ENCODE data around the gene HHIPL1.

The HHIPL1 gene

DNA sequence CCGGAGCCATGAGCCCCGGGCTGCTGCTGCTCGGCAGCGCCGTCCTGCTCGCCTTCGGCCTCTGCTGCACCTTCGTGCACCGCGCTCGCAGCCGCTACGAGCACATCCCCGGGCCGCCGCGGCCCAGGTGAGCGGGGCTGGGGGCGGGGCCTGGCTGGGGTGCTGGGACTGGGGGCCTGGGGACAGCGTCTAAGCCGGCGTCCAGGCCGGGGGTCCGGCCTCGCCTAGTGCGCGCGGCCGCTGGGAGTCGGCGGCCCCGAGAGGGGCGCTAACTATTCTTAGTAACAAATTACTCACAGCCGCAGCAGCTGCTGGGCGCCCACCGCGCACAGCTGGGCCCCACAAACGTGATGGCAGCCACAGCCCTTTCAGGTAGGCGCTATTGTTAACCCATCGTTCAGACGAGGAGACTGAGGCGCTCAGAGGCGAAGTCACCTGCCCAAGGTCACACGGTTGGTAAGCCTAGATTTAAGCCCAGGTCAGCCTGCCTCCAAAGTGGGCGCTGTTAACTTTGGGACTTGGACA lies 39.5 kb downstream of the HHIPL1 start:
- Mint-ChIP-seq H3K27ac (no peak overlapping the region), H3K4me3 (no peak overlapping the region), H3K36me3 (ENCODE audit: low read depth) (no peaks in the 10 kb centered on the region), H3K27me3 (ENCODE audit: low read depth) (peaks cover 40% of the 10 kb centered on the region), H3K4me1 (ENCODE audit: low read depth) (peaks cover 2% of the 10 kb centered on the region), H3K9me3 (no peaks in the 10 kb centered on the region)
- DNase-seq (ENCODE audit: low spot score): no peak

DNA sequence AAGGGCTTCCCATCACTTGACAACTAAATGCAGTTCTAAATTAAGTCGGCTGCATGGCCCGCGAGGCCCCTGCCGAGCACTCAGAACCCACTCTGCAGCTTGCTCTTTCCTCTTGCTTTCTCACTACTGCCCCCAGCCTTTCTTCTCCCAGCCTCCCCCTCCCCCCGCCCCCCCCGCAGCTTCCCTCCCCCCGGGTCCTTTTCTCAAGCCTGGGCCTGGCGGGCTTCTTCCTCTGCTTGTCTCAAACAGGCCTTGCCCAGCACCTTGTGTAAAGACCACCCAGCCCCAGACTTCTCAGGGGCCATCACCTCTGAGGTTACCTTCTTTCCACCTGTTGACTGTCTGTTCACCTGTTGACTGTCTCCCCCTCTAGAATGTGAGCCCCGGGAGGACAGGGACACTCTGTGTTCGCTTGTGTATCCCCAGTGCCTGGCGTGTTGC lies 40.2 kb downstream of the HHIPL1 start:
- H3K9me3 Mint-ChIP-seq: no peaks in the 10 kb centered on the region

GRCh38 chr14:99685596-99685995 lies 40.7 kb downstream of the HHIPL1 start:
- Mint-ChIP-seq H3K4me3 (peak overlapping the region; percentile 54), H3K9me3 (no peaks in the 10 kb centered on the region), H3K27ac (no peak overlapping the region), H3K4me1 (ENCODE audit: low read depth) (peaks cover 2% of the 10 kb centered on the region), H3K36me3 (ENCODE audit: low read depth) (no peaks in the 10 kb centered on the region), H3K27me3 (ENCODE audit: low read depth) (peaks cover 50% of the 10 kb centered on the region)
- no peak for DNase-seq (ENCODE audit: low spot score)

More for the DNA sequence above, 40.2 kb downstream of the HHIPL1 start:
- peaks cover 47% of the 10 kb centered on the region for H3K27me3 Mint-ChIP-seq (ENCODE audit: low read depth)
- no peaks in the 10 kb centered on the region for H3K36me3 Mint-ChIP-seq (ENCODE audit: low read depth)
- H3K4me1 Mint-ChIP-seq (ENCODE audit: low read depth): peaks cover 2% of the 10 kb centered on the region
- H3K27ac Mint-ChIP-seq: peak overlapping the region; percentile 27
- peak overlapping the region; percentile 54 for H3K4me3 Mint-ChIP-seq
- no peak for DNase-seq (ENCODE audit: low spot score)

- Mint-ChIP-seq H3K36me3 (ENCODE audit: low read depth) (no peaks in the 10 kb centered on the region), H3K9me3 (no peaks in the 10 kb centered on the region), H3K27me3 (ENCODE audit: low read depth) (peaks cover 50% of the 10 kb centered on the region)
Measured at GRCh38 chr14:99686557-99687283, 41.8 kb downstream of the HHIPL1 start.

GRCh38 chr14:99687284-99688209 lies 42.6 kb downstream of the HHIPL1 start:
- peaks cover 52% of the 10 kb centered on the region for H3K27me3 Mint-ChIP-seq (ENCODE audit: low read depth)
- no peak for DNase-seq (ENCODE audit: low spot score)
- H3K27ac Mint-ChIP-seq: no peak overlapping the region
- no peaks in the 10 kb centered on the region for H3K36me3 Mint-ChIP-seq (ENCODE audit: low read depth)
- H3K4me3 Mint-ChIP-seq: no peak overlapping the region
- H3K9me3 Mint-ChIP-seq: no peaks in the 10 kb centered on the region
- peaks cover 2% of the 10 kb centered on the region for H3K4me1 Mint-ChIP-seq (ENCODE audit: low read depth)

More at GRCh38 chr14:99686557-99687283, 41.8 kb downstream of the HHIPL1 start:
- no peak for DNase-seq (ENCODE audit: low spot score)
- Mint-ChIP-seq H3K4me3 (no peak overlapping the region), H3K4me1 (ENCODE audit: low read depth) (peaks cover 2% of the 10 kb centered on the region), H3K27ac (no peak overlapping the region)

- H3K27me3 Mint-ChIP-seq (ENCODE audit: low read depth): peaks cover 52% of the 10 kb centered on the region
- H3K27ac Mint-ChIP-seq: no peak overlapping the region
- DNase-seq (ENCODE audit: low spot score): no peak
- H3K4me1 Mint-ChIP-seq (ENCODE audit: low read depth): no peaks in the 10 kb centered on the region
- no peak overlapping the region for H3K4me3 Mint-ChIP-seq
- H3K9me3 Mint-ChIP-seq: no peaks in the 10 kb centered on the region
- no peaks in the 10 kb centered on the region for H3K36me3 Mint-ChIP-seq (ENCODE audit: low read depth)
Measured at GRCh38 chr14:99688210-99688581, 43.3 kb downstream of the HHIPL1 start.

DNA sequence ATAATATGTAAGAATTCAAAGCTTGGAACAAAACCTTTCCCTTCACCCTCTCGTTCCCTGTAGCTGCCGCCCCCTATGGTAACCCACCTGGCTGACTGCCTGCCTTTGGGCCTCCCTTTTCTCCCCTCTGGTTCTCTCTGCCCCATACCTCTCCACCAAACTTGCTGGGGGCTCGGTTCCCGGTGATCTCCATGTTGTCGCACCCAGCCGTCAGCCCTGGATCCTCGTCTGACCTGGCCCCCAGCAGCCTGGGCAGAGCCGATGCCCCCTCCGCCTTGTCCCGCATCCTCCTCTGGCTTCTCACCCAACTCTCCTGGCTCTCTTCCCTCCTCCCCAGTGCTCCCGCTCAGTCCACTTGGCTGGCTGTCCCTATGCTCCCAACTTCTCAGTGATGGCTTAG lies 43.7 kb downstream of the HHIPL1 start:
- no peaks in the 10 kb centered on the region for H3K36me3 Mint-ChIP-seq (ENCODE audit: low read depth)
- H3K27ac Mint-ChIP-seq: no peak overlapping the region
- H3K4me1 Mint-ChIP-seq (ENCODE audit: low read depth): no peaks in the 10 kb centered on the region
- peaks cover 52% of the 10 kb centered on the region for H3K27me3 Mint-ChIP-seq (ENCODE audit: low read depth)
- no peak for DNase-seq (ENCODE audit: low spot score)
- no peaks in the 10 kb centered on the region for H3K9me3 Mint-ChIP-seq
- no peak overlapping the region for H3K4me3 Mint-ChIP-seq

DNA sequence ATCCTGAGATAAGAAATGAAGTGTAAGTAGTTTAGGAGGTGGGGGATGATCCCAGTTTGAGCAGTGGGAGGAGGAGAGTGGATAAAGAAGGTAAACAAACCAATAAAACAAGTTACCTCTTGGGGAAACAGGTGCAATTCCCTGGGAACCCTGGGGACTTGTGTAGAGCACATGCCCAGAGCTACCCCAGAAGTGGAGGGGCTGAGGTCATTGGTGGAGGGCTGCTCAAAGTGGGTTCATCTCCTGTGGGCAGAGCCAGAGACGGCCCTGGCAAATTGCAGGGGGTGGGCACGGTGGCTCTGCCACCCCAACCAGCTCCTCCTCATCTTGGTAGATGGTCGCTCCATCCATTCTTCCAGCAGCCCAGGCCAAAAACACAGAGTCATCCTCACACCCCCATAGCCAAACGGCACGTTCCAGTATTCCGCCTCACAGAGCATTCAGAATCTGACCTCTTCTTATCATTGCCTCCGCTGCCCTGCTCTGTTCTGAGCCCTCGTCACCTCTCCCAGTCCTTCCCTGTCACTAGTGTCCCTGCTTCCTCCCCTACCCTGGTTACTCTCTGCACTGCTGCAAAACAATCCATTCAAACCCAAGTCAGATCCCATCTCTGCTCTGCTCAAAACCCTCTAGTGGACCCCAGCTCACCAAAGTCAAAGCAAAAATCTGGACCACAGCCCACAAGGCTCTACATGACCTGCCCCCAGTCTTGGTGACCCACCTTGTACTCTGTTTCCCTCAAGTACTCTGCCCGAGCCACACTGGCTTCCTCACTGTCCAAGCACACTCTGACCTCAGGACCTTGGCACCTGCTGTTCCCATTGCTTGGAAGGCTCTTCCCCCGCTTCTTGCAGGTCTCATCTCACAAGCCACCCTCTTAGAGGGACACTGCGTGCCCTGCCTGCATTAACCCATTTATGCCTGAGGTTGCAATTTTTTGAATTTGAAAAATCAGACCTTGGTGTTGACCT lies 44.6 kb downstream of the HHIPL1 start:
- no peaks in the 10 kb centered on the region for H3K36me3 Mint-ChIP-seq (ENCODE audit: low read depth)
- H3K27me3 Mint-ChIP-seq (ENCODE audit: low read depth): peaks cover 60% of the 10 kb centered on the region
- H3K9me3 Mint-ChIP-seq: no peaks in the 10 kb centered on the region
- H3K4me1 Mint-ChIP-seq (ENCODE audit: low read depth): no peaks in the 10 kb centered on the region
- no peak overlapping the region for H3K27ac Mint-ChIP-seq
- peak; percentile 2 for DNase-seq (ENCODE audit: low spot score)
- H3K4me3 Mint-ChIP-seq: no peak overlapping the region

DNA sequence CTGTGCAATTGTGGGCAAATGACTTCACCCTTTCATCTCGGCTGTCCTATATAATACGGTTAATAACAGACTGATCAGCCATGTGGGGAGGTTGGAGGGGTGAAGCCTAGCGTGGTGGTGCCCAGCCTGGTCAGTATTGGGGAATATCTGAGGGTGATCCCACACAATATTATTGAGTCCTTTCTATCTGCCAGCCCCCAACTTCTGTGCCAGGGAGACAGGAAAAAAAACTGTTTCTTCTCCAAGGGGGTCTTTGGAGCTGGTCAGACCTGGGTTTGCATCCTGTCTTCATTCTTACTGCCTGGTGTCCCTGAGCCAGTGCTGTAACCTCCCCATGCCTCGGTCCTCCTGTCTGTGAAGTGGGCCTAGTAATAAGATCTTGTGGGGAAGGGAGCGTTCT lies 45.7 kb downstream of the HHIPL1 start:
- Mint-ChIP-seq H3K27me3 (ENCODE audit: low read depth) (peaks cover 57% of the 10 kb centered on the region), H3K4me3 (no peak overlapping the region), H3K4me1 (ENCODE audit: low read depth) (no peaks in the 10 kb centered on the region)

DNA sequence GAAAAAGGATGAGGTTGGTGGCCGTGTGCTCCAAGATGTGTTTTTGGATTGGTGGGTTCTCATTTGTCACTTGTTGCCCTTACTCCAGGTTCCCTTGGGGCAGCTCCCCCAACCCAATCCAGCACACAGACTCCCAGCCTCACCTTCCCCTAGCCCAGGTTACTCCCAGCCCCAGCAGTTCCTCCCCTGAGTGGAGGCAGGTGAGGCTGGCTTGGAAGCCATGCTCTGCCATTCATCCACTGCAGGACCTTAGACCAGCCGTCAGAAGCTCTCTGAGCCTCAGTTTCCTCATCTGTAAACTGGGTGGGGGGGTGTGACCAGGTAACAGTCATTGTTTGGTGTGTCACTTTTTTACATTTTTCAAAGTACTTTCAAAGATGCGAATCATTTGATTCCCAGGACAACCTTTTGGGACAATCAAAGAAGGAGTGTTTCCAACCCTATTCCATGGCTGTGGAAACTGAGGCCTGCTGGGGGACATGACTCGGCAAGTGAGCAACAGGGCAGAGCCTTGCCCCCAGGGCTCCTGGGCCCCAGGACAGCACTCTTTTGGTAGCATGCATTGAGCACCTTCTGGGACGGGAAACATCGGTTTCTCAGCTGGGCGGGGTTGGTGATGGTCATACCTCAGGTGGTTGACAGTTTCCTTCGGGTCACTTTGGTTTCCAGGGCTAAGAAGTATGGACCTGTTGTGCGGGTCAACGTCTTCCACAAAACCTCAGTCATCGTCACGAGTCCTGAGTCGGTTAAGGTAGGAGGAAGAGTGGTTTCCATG lies 46.4 kb downstream of the HHIPL1 start:
- Mint-ChIP-seq H3K36me3 (ENCODE audit: low read depth) (no peaks in the 10 kb centered on the region), H3K27ac (no peak overlapping the region), H3K27me3 (ENCODE audit: low read depth) (peaks cover 54% of the 10 kb centered on the region), H3K4me1 (ENCODE audit: low read depth) (no peaks in the 10 kb centered on the region), H3K4me3 (no peak overlapping the region), H3K9me3 (no peaks in the 10 kb centered on the region)
- DNase-seq (ENCODE audit: low spot score): peak; percentile 1

More for the DNA sequence above, 45.7 kb downstream of the HHIPL1 start:
- no peaks in the 10 kb centered on the region for H3K9me3 Mint-ChIP-seq
- DNase-seq (ENCODE audit: low spot score): peak; percentile 2
- H3K36me3 Mint-ChIP-seq (ENCODE audit: low read depth): no peaks in the 10 kb centered on the region
- no peak overlapping the region for H3K27ac Mint-ChIP-seq

DNA sequence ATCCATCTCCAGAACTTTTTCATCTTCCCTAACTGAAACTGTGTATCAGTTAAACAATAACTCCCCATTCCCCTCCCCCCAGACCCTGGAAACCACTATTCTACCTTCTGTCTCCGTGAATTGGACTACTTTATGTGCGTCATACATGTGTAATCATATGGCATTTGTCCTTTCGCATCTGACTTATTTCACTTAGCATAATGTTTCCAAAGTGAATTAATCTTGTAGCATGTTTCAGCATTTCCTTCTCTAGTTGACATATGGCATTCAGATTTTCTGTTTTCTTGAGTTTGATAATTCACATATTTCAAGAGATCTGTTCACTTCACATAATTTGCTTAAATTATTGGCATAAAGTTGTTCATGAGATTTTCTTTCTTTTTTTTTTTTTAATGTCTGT lies 49.0 kb downstream of the HHIPL1 start:
- H3K4me3 Mint-ChIP-seq: no peak overlapping the region
- H3K27me3 Mint-ChIP-seq (ENCODE audit: low read depth): peaks cover 36% of the 10 kb centered on the region
- no peak overlapping the region for H3K27ac Mint-ChIP-seq
- H3K9me3 Mint-ChIP-seq: no peaks in the 10 kb centered on the region
- H3K36me3 Mint-ChIP-seq (ENCODE audit: low read depth): no peaks in the 10 kb centered on the region
- DNase-seq (ENCODE audit: low spot score): no peak
- H3K4me1 Mint-ChIP-seq (ENCODE audit: low read depth): no peaks in the 10 kb centered on the region

DNA sequence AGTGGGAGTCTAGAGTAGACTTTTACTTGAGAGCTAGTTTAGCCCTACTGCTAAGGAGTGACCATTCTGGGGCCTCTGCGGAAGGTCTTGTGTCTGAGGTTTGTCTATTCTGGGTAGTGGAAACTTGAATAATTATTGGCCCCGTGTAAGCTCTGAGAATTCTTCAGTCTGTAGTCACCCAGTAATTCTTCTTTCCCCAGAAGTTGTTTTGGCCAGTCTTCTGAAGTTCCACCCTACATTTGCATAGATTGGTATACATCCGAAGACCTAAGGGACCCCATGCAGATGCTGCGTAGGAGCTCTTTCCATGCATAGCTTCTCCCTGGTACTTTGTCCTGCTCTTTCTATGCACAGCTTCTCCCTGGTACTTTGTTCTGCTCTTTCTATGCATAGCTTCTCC lies 52.0 kb downstream of the HHIPL1 start:
- Mint-ChIP-seq H3K27ac (no peak overlapping the region), H3K36me3 (ENCODE audit: low read depth) (no peaks in the 10 kb centered on the region), H3K4me3 (no peak overlapping the region), H3K27me3 (ENCODE audit: low read depth) (peaks cover 24% of the 10 kb centered on the region), H3K9me3 (no peaks in the 10 kb centered on the region), H3K4me1 (ENCODE audit: low read depth) (peaks cover 4% of the 10 kb centered on the region)
- no peak for DNase-seq (ENCODE audit: low spot score)

GRCh38 chr14:99698236-99698635 lies 53.3 kb downstream of the HHIPL1 start:
- Mint-ChIP-seq H3K27me3 (ENCODE audit: low read depth) (peaks cover 22% of the 10 kb centered on the region), H3K27ac (no peak overlapping the region), H3K4me1 (ENCODE audit: low read depth) (peaks cover 4% of the 10 kb centered on the region), H3K36me3 (ENCODE audit: low read depth) (no peaks in the 10 kb centered on the region), H3K9me3 (peaks cover 6% of the 10 kb centered on the region), H3K4me3 (no peak overlapping the region)
- no peak for DNase-seq (ENCODE audit: low spot score)

All from T-helper 2 cell treated with Interferon-gamma antibody and Interleukin-4, amounts not matched to agents 5 μg/mL and 100 μg/mL, for 36 hours (primary cell).